ENCODE data around the gene LRRC4C.

The LRRC4C gene

GRCh38 chr11:41250408-41250935 is 209.0 kb downstream of the LRRC4C start:
- DNase-seq (ENCODE audit: low spot score), result no peak

- no peak for DNase-seq (ENCODE audit: low spot score)
Measured at GRCh38 chr11:41247621-41248020, 211.8 kb downstream of the LRRC4C start.

GRCh38 chr11:41246399-41246745 is 213.1 kb downstream of the LRRC4C start:
- no peak for DNase-seq (ENCODE audit: low spot score)

GRCh38 chr11:41245704-41246398 is 213.6 kb downstream of the LRRC4C start:
- no peak for DNase-seq (ENCODE audit: low spot score)

- DNase-seq (ENCODE audit: low spot score), result no peak
Measured at GRCh38 chr11:41245184-41245583, 214.3 kb downstream of the LRRC4C start.

- DNase-seq (ENCODE audit: low spot score), result no peak
Measured at GRCh38 chr11:41237382-41237781, 222.1 kb downstream of the LRRC4C start.

- DNase-seq (ENCODE audit: low spot score), result no peak
Measured at GRCh38 chr11:41235668-41236067, 223.8 kb downstream of the LRRC4C start.

- no peak for DNase-seq (ENCODE audit: low spot score)
Measured at GRCh38 chr11:41225856-41226633, 233.4 kb downstream of the LRRC4C start.

- no peak for DNase-seq (ENCODE audit: low spot score)
Measured at GRCh38 chr11:41222236-41222635, 237.2 kb downstream of the LRRC4C start.

GRCh38 chr11:41206388-41206787 is 253.1 kb downstream of the LRRC4C start:
- no peak for DNase-seq (ENCODE audit: low spot score)

GRCh38 chr11:41201156-41201555 is 258.3 kb downstream of the LRRC4C start:
- no peak for DNase-seq (ENCODE audit: low spot score)

GRCh38 chr11:41190437-41191082 is 268.9 kb downstream of the LRRC4C start:
- no peak for DNase-seq (ENCODE audit: low spot score)

GRCh38 chr11:41189701-41190436 is 269.6 kb downstream of the LRRC4C start:
- DNase-seq (ENCODE audit: low spot score), result no peak

GRCh38 chr11:41177791-41178190 is 281.7 kb downstream of the LRRC4C start:
- no peak for DNase-seq (ENCODE audit: low spot score)

- no peak for DNase-seq (ENCODE audit: low spot score)
Measured at GRCh38 chr11:41175304-41175972, 284.0 kb downstream of the LRRC4C start.

- no peak for DNase-seq (ENCODE audit: low spot score)
Measured at GRCh38 chr11:41146326-41146725, 313.1 kb downstream of the LRRC4C start.

- no peak for DNase-seq (ENCODE audit: low spot score)
Measured at GRCh38 chr11:41145420-41145819, 314.0 kb downstream of the LRRC4C start.

- DNase-seq (ENCODE audit: low spot score), result no peak
Measured at GRCh38 chr11:41134971-41135370, 324.5 kb downstream of the LRRC4C start.

- DNase-seq (ENCODE audit: low spot score), result no peak
Measured at GRCh38 chr11:41133023-41133422, 326.4 kb downstream of the LRRC4C start.

- no peak for DNase-seq (ENCODE audit: low spot score)
Measured at GRCh38 chr11:41121600-41121999, 337.9 kb downstream of the LRRC4C start.

- no peak for DNase-seq (ENCODE audit: low spot score)
Measured at GRCh38 chr11:41119484-41119883, 340.0 kb downstream of the LRRC4C start.

- DNase-seq (ENCODE audit: low spot score), result no peak
Measured at GRCh38 chr11:41118521-41118920, 340.9 kb downstream of the LRRC4C start.
